ENCODE results near the gene ACP2.

The ACP2 gene

GRCh38 chr11:47269002-47269828 is 20.6 kb upstream of the ACP2 start:
- peak; percentile 65 to 72 for DNase-seq (ENCODE audit: low read depth in 2 of 2)

- no peak for DNase-seq (ENCODE audit: low read depth in 2 of 2)
Observed at GRCh38 chr11:47268448-47269001, 19.9 kb upstream of the ACP2 start.

- no peak for DNase-seq (ENCODE audit: low read depth in 2 of 2)
Observed at GRCh38 chr11:47267876-47268275, 19.3 kb upstream of the ACP2 start.

GRCh38 chr11:47264521-47264920 is 15.9 kb upstream of the ACP2 start:
- DNase-seq (ENCODE audit: low read depth in 2 of 2): no peak

- DNase-seq (ENCODE audit: low read depth in 2 of 2): no peak
Observed at GRCh38 chr11:47264119-47264518, 15.5 kb upstream of the ACP2 start.

GRCh38 chr11:47261291-47261800 is 12.7 kb upstream of the ACP2 start:
- no peak for DNase-seq (ENCODE audit: low read depth in 2 of 2)

- DNase-seq (ENCODE audit: low read depth in 2 of 2): no peak
Observed at GRCh38 chr11:47260366-47260765, 11.8 kb upstream of the ACP2 start.

GRCh38 chr11:47259232-47259977 is 10.8 kb upstream of the ACP2 start:
- DNase-seq (ENCODE audit: low read depth in 2 of 2): no peak

GRCh38 chr11:47258317-47258902 is 9.8 kb upstream of the ACP2 start:
- DNase-seq (ENCODE audit: low read depth in 2 of 2): no peak

GRCh38 chr11:47257517-47258316 is 9.1 kb upstream of the ACP2 start, which contains the start of gene NR1H3:
NR1H3 (plus strand) TSS chr11:47257996; CDS start chr11:47259217, 1,221 bp downstream.
- no peak for DNase-seq (ENCODE audit: low read depth in 2 of 2)

- DNase-seq (ENCODE audit: low read depth in 2 of 2): no peak
Observed at GRCh38 chr11:47257177-47257516, 8.5 kb upstream of the ACP2 start.

GRCh38 chr11:47256374-47256773 is 7.8 kb upstream of the ACP2 start:
- DNase-seq (ENCODE audit: low read depth in 2 of 2): no peak

GRCh38 chr11:47254386-47254785 is 5.8 kb upstream of the ACP2 start:
- DNase-seq (ENCODE audit: low read depth in 2 of 2): no peak

- no peak for DNase-seq (ENCODE audit: low read depth in 2 of 2)
Observed at GRCh38 chr11:47253660-47254059, 5.0 kb upstream of the ACP2 start.

GRCh38 chr11:47251751-47252150 is 3.1 kb upstream of the ACP2 start:
- no peak for DNase-seq (ENCODE audit: low read depth in 2 of 2)

- no peak for DNase-seq (ENCODE audit: low read depth in 2 of 2)
Observed at GRCh38 chr11:47249378-47249715, 733 bp upstream of the ACP2 start.

- no peak for DNase-seq (ENCODE audit: low read depth in 2 of 2)
Observed at GRCh38 chr11:47248304-47248663, 330 bp downstream of the ACP2 start.

- DNase-seq (ENCODE audit: low read depth in 2 of 2): no peak
Observed at GRCh38 chr11:47247502-47247901, 1.1 kb downstream of the ACP2 start.

GRCh38 chr11:47245611-47246357 is 2.8 kb downstream of the ACP2 start:
- DNase-seq (ENCODE audit: low read depth in 2 of 2): no peak

GRCh38 chr11:47244448-47245350 is 3.9 kb downstream of the ACP2 start:
- no peak for DNase-seq (ENCODE audit: low read depth in 2 of 2)

All from stimulated activated CD4-positive, alpha-beta T cell treated with anti-CD3 and anti-CD28 coated beads, Interleukin-1b, Interleukin-23, amount 100 ng/mL, for 1 hour (primary cell).